AG04449 (cell line): ENCODE results near the gene GABRB3.

Experiments used
- CTCF ChIA-PET: fragments of 350-600 bp; formaldehyde crosslinking; extraction: SDS; loops from one replicate; lab custom pipeline; 2021; ENCODE audit warnings: antibody characterized with exemption; lab: Yijun Ruan, JAX
- POLR2A ChIA-PET: fragments of 400-600, 350-600 bp; formaldehyde crosslinking; extraction: SDS; loops from one replicate; lab custom pipeline; 2020; ENCODE audit warnings: antibody characterized with exemption, inconsistent platforms; lab: Yijun Ruan, JAX
- DNase-seq: peaks from one replicate; pipeline ENCODE4 v3.0.0-alpha.2; 2010; ENCODE audit warnings: low read depth, low spot score
- H3K4me3 ChIP-seq: 2 replicates; pipeline ENCODE4 v1.5.1; 2011; ENCODE audit warnings: low read depth, mild to moderate bottlenecking, control low read depth, low read length
- CTCF ChIP-seq: IDR thresholded peaks from one replicate; pipeline ENCODE4 v1.5.1; 2011; ENCODE audit warnings: mild to moderate bottlenecking, moderate library complexity, low read length, control low read depth, inconsistent platforms; ENCODE audit not compliant: insufficient read depth; ENCODE audit errors: missing control alignments

GABRB3 gene

GRCh38 chr15:26716069-26716468, 56.8 kb downstream of the GABRB3 start:
- ChIA-PET POLR2A (no interaction called here), CTCF (no interaction called here)
- H3K4me3 ChIP-seq = no peak overlapping the region
- DNase-seq = no peak
- TF ChIP-seq CTCF = no peak

- ChIA-PET POLR2A (no interaction called here), CTCF (no interaction called here)
- DNase-seq = no peak
- TF ChIP-seq CTCF = no peak
- H3K4me3 ChIP-seq = no peak overlapping the region
Measured at GRCh38 chr15:26713498-26713897, 59.4 kb downstream of the GABRB3 start.

GRCh38 chr15:26712335-26712734, 60.5 kb downstream of the GABRB3 start:
- POLR2A ChIA-PET = no interaction called here
- TF ChIP-seq CTCF = no peak
- no peak for DNase-seq
- no peak overlapping the region for H3K4me3 ChIP-seq
- CTCF ChIA-PET = no interaction called here

GRCh38 chr15:26711445-26711844, 61.4 kb downstream of the GABRB3 start:
- H3K4me3 ChIP-seq = no peak overlapping the region
- DNase-seq = no peak
- TF ChIP-seq CTCF = no peak
- CTCF ChIA-PET = no interaction called here
- POLR2A ChIA-PET = no interaction called here

GRCh38 chr15:26702381-26702780, 70.5 kb downstream of the GABRB3 start:
- no peak for DNase-seq
- no peak for TF ChIP-seq CTCF
- H3K4me3 ChIP-seq = no peak overlapping the region
- POLR2A ChIA-PET = no interaction called here
- CTCF ChIA-PET = no interaction called here

GRCh38 chr15:26698555-26698954, 74.3 kb downstream of the GABRB3 start:
- CTCF ChIA-PET = no interaction called here
- no peak for DNase-seq
- no peak overlapping the region for H3K4me3 ChIP-seq
- no peak for TF ChIP-seq CTCF
- POLR2A ChIA-PET = no interaction called here
